ENCODE data around the gene MIER2. TPM values are rescaled to one million over a fixed set of nuclear protein-coding genes. Genes with fewer than 3 reads are reported as not detected.

MIER2 gene
- total RNA-seq, 1 donor from 2014 or later = 50.5 TPM

DNA sequence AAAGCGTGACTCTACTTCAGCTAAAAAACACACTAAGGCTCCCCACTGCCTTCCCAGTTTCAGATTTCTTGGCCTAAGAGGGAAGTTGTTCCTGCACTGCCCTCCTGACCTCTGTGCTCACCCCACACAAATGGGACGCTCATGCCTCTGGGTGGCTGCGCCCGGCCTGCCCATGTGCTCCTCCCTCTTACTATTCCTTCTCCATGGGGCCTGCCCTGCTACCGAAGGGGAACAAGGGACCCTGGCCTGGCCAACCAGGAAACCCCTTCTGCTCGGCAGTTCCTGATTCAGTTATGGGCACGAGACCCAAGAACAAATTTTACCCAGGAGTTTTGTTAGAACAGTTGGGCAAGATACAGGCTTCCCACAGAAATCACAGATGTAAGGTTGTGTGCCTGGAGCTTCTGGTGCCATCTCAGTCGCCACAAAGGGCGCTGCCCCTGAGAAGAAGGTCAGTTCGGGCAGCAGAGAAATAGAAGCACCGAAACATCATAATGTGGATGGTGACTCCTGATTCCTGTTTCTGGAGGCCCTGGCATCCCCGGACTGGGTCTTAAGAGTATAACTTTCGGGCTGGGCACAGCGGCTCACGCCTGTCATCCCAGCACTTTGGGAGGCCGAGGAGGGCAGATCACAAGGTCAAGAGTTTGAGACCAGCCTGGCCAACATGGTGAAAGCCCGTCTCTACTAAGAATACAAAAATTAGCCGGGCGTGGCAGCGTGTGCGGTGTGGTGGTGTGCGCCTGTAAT, 47.9 kb downstream of the MIER2 start:
- no peak overlapping the region for H3K27ac Mint-ChIP-seq
- peaks cover 48% of the 10 kb centered on the region for H3K27me3 Mint-ChIP-seq (ENCODE audit: low read depth)
- no peak overlapping the region for H3K4me3 Mint-ChIP-seq
- peaks cover 14% of the 10 kb centered on the region for H3K4me1 Mint-ChIP-seq
- no peaks in the 10 kb centered on the region for H3K9me3 Mint-ChIP-seq
- no peak for DNase-seq (ENCODE audit: low spot score in 2 of 2, unreplicated experiment in 2 of 2)
- TF ChIP-seq, protein P1, sequence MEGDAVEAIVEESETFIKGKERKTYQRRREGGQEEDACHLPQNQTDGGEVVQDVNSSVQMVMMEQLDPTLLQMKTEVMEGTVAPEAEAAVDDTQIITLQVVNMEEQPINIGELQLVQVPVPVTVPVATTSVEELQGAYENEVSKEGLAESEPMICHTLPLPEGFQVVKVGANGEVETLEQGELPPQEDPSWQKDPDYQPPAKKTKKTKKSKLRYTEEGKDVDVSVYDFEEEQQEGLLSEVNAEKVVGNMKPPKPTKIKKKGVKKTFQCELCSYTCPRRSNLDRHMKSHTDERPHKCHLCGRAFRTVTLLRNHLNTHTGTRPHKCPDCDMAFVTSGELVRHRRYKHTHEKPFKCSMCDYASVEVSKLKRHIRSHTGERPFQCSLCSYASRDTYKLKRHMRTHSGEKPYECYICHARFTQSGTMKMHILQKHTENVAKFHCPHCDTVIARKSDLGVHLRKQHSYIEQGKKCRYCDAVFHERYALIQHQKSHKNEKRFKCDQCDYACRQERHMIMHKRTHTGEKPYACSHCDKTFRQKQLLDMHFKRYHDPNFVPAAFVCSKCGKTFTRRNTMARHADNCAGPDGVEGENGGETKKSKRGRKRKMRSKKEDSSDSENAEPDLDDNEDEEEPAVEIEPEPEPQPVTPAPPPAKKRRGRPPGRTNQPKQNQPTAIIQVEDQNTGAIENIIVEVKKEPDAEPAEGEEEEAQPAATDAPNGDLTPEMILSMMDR (IDR thresholded peaks at IDR 0.05; ENCODE audit: unreplicated experiment) = no peak
- H3K36me3 Mint-ChIP-seq = no peaks in the 10 kb centered on the region

DNA sequence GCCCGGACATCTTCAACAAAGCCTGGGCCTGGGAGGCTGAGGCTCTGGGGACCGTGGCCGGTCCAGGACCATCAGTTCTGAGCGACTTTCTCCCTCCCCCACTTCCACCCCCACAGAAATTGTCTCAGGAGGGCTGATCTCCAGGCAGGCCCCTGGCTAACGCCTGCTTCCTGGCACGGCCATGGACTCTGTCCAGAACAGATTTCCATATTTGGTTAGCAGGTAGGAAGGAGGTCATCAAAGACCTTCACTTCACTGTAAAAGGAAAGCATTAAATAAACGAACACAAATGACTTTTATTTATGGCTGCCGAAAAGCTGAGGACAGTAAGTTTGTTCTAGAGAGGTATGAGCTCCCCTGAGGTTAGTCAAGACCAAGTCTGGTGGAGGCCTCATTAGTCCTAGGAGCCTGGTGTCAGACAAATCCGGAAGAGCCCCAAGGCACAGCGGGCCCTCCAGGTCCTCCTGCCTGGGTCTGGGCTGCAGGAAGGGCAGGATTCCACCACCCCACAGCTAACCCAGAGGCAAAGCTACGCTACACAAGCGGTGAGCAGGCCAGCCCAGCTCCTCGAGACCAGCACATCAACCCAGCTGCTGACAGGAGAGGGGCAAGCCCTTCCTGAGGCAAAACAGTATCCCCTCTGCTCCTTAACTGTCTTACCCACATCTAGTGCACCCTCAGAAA, 48.8 kb downstream of the MIER2 start:
- H3K9me3 Mint-ChIP-seq = no peaks in the 10 kb centered on the region
- TF ChIP-seq, protein P1 (IDR thresholded peaks at IDR 0.05; ENCODE audit: unreplicated experiment) = no peak
- DNase-seq (ENCODE audit: low spot score in 2 of 2, unreplicated experiment in 2 of 2) = no peak
- H3K27me3 Mint-ChIP-seq (ENCODE audit: low read depth) = peaks cover 48% of the 10 kb centered on the region
- H3K4me3 Mint-ChIP-seq = no peak overlapping the region
- peaks cover 14% of the 10 kb centered on the region for H3K4me1 Mint-ChIP-seq
- no peak overlapping the region for H3K27ac Mint-ChIP-seq
- no peaks in the 10 kb centered on the region for H3K36me3 Mint-ChIP-seq

DNA sequence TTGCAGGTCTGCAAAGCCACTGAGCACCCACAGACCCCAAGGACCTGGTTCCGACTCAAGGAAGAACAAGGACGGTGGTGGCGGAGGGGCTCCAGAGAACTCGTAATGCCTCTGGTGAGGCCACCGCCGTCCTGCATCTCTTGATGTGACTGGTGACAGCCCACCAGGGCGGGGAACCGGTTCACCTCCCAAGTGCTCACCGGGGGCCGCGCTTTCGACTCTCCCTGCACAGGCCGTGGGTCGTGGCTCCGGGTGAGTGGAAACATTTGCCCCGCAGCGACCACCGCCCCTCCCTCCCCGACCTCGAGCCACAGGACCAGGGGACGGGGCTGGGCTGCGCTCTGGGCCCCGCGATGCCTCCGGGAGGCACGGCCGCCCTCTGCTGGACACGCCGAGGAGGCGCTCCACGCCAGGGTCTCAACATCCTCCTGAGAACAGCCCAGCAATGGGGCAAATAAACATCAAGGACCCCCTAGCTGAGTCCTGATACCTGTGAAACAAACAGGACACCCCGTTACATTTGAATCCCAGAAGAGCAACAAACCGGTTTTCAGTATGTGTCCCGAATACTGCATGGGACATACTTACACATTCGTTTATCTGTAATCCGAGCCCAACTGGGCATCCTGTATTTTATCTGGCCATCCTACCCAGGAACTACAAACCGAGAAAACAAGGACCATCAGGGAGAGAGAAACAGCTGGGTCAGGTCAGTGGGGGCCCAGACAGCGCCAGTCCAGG, 49.5 kb downstream of the MIER2 start:
- Mint-ChIP-seq H3K27ac (no peak overlapping the region), H3K9me3 (no peaks in the 10 kb centered on the region), H3K4me3 (peak overlapping the region; percentile 48), H3K4me1 (peaks cover 17% of the 10 kb centered on the region), H3K27me3 (ENCODE audit: low read depth) (peaks cover 52% of the 10 kb centered on the region), H3K36me3 (no peaks in the 10 kb centered on the region)
- DNase-seq (ENCODE audit: low spot score in 2 of 2, unreplicated experiment in 2 of 2) = peak in 1 of 2 experiments; percentile 71
- TF ChIP-seq, protein P1 (IDR thresholded peaks at IDR 0.05; ENCODE audit: unreplicated experiment) = peak; percentile 70

DNA sequence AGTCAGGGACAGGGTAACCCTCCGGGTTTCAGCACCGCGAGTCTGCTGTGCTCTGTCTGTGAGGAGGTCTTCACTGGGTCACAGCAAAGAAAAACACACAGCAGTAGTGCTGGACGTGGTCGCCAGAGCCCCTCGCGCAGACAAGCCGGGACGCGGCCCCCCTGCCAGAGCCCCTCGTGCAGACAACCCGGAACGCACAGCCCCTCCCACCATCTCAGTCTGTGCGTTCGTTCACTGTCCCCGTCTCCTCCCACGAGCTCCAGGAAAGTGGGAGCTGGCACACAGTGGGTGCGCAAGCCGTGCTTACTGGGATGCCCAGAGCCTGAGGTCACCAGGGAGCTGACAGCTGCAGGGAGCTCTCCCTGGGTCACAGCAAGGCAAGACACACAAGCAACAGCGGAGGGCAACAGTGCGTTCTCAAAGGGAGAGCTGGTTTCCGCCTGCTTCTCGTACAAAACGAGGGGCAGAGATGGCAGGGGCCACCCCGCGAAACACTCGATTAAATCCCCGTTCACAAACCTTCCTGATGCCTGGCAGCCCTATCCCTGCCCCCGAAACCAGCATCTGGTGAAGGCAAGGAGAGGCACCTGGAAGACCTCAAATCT, 50.2 kb downstream of the MIER2 start:
- H3K9me3 Mint-ChIP-seq = no peaks in the 10 kb centered on the region
- TF ChIP-seq, protein P1 (IDR thresholded peaks at IDR 0.05; ENCODE audit: unreplicated experiment) = no peak
- peaks cover 59% of the 10 kb centered on the region for H3K27me3 Mint-ChIP-seq (ENCODE audit: low read depth)
- DNase-seq (ENCODE audit: low spot score in 2 of 2, unreplicated experiment in 2 of 2) = no peak
- H3K36me3 Mint-ChIP-seq = no peaks in the 10 kb centered on the region
- peaks cover 19% of the 10 kb centered on the region for H3K4me1 Mint-ChIP-seq
- peak overlapping the region; percentile 48 for H3K4me3 Mint-ChIP-seq
- H3K27ac Mint-ChIP-seq = no peak overlapping the region

DNA sequence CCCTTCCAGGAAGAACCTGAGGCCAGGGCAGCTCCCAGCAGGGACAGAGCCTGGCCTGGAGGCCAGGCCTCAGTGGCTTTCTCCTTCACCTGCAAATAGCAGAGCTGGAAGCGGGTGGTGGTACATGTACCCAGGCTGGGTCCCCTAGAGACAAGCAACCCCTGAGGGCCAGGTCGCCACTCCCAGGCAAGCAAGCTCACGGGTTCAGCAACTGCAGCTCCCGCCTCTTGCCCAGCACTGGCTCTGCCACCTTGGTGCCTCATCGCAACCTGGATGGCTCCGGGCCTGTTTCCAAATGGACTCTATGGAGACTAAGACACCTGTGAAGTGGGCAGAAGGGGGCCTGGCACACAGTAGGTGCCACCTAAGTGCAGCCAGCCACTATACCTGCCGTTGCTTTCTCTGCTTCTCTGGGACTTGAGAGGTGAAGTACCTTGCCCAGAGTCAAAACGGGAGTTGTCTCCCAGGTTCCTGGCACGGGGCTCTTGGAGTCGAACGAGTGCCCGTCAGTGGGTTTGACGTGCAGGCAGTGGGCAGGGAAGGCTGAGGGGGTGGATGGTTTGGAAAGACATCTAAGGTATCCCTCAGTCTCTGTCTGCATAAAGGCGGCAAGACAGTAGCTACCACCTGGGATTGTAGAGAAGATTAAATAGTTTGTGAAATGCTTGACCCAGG, 51.0 kb downstream of the MIER2 start:
- Mint-ChIP-seq H3K4me3 (no peak overlapping the region), H3K27ac (no peak overlapping the region), H3K4me1 (peaks cover 19% of the 10 kb centered on the region), H3K9me3 (no peaks in the 10 kb centered on the region), H3K36me3 (no peaks in the 10 kb centered on the region), H3K27me3 (ENCODE audit: low read depth) (peaks cover 67% of the 10 kb centered on the region)
- TF ChIP-seq, protein P1 (IDR thresholded peaks at IDR 0.05; ENCODE audit: unreplicated experiment) = no peak
- no peak for DNase-seq (ENCODE audit: low spot score in 2 of 2, unreplicated experiment in 2 of 2)
